OCI-M2 (cell line): ENCODE data around the gene GHITM.

Experiments
- DNase-seq: peaks from one replicate; lab custom pipeline; 2025; ENCODE audit not compliant: unreplicated experiment; lab: John Stamatoyannopoulos, UW

Gene GHITM

DNA sequence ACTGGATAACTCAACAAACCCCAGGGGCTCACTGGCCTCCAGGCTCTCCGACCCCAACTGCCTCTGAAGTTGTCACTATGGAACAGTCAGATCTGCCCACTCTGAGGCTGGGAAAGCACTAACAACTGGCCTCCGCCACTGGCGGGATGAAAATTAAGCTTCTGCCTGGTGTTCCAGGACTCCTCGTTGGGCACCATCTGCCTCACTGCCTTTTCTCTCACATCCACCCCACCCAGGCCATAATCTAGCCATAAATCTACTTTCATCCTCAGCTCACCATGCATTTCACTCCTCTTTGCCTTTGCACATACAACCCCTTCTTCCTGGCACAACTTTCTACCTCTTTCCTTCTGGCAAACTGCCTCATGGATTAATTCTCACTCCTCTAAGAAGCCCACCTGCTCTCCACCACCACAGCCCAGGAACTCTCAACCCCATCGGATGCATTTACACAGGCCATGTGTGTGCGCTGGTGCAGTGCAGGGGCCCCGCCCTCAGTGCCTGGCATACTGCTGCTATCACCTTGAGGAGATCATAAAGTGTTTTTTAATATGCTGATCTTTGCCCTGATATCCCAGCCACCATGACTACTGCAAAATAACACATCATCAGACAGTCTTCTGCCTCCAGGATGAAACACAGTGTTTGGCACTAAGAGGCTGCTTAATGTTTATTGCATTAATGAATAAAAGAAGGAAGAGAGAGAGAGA lies 59.1 kb downstream of the GHITM start:
- no peak for DNase-seq

DNA sequence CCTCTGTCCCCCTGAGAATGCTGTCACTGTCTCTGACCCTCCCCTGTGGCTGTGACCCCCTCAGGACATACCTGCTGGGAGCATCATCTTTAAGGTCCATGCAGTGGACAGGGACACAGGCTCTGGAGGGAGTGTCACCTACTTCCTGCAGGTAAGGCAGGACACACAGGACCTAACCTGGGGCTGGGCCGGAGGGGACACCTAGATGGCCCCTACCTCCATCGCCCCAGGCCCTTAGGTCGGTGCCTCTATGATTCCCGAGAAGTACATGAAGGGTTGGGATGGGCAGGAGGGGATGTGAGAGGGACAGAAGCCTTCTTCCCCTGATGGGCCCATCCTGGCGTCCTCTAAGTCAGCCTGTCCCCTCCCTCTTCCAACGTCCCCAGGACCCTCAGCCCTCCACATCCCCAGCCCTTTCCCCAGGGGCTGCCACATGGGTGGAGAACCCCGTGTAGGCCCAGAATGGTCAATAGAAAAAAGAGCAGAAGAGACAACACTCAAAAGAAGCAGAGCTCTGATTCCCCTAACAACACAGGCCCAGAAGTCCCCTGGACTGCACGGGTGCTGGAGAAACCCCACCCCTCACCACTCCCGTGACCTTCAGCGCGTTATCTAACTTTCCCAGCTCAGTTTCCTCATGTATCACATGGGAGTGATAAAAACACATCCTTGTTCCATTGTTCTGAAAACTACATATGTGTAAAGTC lies 61.4 kb downstream of the GHITM start:
- no peak for DNase-seq

DNA sequence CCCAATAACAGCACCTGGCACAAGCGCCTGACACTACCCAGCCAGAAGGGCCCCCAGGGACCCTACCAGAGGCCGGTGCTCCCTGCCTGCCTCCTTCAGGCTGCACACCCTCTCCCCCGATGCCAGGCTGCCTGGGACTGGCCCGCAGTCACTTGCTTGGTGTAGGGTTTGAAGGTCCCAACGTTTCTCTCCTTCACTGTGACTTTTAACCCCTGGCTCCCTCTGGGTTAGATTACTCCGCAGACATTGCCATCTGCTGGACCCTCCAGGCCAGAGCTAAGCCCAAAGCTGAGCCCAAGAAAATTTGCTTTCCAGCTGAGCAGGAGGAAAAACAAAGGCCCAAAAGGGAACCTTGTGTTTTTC lies 61.9 kb downstream of the GHITM start:
- DNase-seq, result no peak

DNA sequence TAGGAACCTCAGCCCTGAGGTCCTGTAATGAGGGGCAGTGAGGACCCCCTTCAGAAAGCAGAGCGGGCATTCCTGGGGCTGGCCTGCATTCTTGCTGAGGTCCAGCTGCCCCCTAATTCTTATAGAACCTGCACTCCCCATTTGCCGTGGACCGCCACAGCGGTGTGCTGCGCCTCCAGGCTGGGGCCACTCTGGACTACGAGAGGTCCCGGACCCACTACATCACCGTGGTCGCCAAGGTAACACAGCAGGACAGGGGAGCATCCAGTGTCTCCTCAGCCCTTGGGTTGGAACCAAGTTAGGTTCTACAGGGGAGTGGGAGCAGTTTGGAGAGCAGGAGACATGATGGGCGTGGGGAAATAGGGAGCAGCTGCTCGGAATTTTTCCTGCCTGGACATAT lies 62.4 kb downstream of the GHITM start:
- no peak for DNase-seq

DNA sequence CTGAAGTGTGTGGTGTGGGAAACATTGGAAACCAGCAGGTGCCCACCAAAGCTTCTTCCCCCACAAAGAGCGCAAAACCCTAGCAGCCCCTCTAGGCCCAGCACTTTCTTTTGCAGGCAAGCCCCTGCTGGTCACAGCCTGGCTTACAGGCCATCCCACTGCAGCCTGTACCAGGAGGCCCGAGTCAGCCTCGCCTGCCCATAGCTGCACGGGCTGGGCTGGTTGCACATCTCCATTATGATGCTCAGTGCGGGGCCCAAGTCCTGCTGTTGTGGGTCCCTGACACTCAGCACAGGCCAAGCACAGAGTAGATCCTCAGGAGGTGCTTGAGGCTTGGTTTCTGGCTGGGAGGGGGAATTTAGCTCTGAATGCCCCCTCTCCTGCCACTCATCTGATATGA lies 63.0 kb downstream of the GHITM start:
- DNase-seq, result no peak
